Fibroblast of skin of back (primary cell): ENCODE results near the gene LSM11.
A peak's percentile ranks its signal among the peaks of the same experiment; 100 is the strongest.

Source experiments
- DNase-seq: peaks from one replicate; pipeline ENCODE4 v3.0.0-alpha.2; 2013

Gene LSM11

DNA sequence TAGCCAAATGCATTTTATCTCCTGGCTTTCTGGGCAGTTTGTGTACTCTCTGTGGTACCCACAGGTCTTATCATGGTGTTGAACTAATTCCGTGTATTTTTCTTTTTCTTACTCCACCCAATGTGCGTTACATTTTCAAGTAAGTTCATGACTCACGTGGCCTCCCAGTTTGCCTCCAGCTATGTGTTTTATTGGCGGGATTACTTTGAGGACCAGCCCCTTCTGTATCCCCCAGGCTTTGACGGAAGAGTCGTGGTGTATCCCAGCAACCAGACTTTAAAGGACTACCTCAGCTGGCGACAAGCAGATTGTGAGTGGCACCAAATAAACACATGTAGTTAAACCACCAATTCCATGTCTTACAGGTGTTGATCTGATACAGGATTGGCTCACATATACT, 9.1 kb upstream of the LSM11 start:
- DNase-seq = no peak

DNA sequence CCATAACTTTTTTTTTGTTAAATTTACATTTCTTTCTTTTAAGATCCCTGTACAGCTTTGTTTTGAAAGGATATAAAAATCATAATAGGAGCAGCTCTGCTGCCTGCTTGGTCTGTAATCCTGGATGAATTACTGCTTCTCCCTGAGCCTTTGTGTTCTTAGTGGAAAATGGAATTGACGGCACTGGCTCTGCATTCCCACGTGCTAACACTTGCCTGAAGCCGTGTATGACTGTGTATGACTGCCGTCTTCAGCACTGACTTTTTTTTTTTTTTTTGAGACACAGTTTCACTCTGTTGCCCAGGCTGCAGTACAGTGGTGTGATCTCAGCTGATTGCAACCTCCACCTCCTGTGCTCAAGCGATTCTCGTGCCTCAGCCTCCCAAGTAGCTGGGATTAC, 7.5 kb upstream of the LSM11 start:
- DNase-seq = no peak

DNA sequence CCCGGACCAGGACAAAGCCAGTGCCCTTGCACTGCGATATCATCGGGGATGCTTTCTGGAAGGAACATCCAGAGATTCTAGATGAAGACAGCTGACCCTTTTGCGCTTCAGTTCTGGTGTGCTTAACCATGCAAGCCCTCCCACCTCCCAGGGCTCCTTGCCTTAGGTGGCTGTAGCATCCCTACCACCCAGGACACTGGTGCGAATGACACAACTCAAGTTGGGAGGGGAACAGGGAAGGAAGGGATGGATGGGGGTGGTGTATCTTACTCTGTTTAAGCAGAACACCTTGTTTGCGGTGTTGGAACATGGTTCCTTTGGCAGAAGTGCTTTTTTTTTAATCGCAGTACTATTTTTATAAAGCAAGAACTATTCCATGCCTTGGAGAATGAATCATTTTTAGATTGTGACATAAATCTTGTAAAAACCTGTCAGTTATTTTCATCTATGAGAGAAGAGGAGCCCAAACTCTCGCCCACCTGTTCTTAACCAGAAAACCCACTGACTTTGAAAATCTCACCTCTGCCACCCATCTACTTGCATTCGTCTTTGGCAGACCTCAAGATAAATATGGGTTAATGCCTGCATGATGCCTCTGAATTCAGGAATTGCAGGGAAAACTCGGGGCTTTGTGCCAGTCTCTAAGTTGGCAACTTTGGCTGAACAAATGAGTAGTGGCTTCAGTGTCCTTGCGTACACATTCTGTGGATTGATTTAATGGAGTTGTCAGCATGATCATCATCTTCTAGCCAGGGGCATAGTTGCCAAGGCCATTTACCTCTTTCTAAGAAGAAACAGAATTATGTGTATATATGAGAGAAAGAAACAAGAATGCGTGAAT, 3.9 kb upstream of the LSM11 start:
- no peak for DNase-seq

DNA sequence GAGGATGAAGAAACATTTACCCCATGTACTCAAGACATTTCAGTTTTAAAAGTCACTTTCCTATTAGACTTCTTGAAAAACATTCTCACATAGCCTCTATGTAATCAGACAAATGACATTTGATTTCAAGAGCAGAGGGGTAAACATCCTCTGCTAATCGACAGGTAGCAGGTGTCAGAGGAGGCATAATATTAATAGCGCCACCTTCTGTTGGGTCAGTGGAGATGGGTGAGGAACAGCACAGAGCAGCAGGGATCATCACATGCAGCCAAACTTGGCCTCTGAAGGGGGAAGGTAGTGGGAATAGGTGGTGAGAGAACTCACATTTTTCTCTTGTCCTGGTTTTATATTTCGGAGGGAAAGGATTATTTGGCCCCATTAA, 3.3 kb upstream of the LSM11 start:
- DNase-seq = no peak

DNA sequence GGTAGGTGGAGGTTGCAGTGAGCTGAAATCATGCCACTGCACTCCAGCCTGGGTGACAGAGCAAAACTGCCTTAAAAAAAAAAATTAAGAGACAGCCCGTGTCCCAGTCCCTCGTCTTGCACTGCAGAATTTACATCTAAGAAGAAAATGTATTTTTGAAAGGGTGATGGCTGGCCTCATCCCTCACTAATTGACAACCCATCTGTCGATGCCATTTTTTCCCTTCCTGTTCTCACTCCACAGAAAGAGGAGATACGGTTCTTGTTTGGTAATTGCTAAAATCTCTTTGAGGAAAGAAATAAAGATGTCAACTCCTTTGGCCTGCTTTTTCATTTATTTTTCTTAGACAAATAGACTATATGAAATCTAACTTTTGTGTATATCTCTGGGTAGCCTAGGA, 2.4 kb upstream of the LSM11 start:
- DNase-seq = no peak

DNA sequence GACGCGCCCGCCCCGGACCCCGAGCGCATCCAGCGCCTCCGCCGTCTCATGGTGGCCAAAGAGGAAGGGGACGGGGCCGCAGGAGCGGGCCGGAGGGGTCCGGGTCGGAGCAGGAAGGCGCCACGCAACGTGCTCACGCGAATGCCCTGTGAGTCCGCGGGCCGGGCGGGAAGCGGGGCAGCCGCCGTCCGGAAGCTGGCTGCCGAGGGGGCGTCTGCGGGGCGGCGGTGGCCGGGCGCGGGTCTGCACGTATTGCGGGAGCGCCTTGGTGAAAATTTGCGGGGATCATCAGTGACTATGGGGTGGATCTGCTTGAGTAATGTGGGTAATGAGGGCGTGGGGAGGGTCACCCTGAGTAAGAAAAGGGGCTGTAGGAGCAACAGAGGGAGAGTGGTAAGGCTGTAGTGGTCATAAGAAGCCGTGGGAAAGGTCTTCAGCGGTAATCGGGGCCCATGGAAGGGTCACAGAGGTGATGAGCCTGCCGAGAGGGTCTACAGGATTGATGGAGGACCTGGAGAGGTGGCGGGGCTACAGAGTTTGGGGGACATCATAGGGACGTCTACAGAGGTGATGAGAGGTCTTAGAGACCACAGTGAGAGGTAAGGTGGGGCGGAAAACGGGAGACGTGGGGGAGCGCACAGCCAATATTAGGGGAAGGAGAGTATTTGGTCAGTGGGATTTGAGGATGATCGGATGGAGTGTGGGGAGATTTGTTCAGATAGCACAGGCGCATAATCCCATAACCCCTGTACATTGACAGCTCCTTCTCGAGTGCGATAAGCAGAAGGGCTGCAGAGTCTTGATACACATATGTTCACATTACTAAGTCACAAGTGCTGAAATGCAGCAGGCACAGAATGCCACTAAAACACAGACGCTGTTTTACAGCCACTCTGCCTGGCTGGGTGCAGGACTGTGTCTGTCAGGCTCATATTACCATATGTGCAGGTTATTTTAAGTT, 819 bp downstream of the LSM11 start:
- DNase-seq = peak; percentile 16

DNA sequence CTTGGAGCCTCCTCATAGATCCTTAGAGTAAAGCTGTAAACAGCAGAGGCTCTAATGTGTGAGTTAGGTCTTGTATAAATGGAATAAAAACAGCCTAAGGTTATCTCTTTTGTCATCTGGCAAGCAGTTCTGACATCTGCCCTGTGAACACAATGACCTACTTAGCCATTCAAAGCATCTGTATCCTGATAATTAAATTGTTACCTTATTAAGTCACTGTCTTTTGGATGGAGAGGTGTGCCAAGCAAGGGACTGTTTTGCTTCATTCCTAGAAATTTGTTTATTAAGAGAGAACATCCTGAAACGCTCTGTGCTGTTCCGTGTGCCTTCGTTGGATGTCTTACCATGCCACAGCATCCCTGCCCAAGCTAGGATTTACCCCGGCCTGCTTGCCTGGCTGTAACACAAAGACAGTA, 1.5 kb downstream of the LSM11 start:
- no peak for DNase-seq

DNA sequence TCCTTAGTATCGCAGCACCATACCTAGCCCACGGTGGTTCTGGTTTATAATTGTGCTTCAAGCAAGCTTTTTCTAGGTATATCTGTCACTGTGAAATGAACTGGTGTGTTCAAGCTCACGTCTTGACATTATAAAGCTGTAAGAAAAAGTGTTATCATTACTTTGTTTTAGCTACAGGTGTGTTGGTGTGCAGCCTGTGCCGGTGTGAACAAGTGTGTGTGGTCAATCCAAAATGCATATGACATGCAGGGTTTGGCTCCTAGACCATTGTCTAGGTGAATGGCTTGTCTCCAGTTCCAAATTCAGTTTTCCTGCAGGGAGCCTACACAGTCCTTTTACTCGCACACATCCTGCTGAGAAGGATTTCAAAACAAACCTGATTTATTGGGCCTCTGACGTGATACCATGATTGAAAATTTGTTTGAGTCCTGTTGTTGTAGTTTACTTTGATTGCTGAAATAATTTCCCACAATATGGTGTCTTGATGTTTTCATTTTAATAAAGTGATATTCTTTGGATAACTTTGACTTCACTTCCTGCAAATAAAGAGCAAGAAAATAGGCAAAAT, 3.7 kb downstream of the LSM11 start:
- no peak for DNase-seq

DNA sequence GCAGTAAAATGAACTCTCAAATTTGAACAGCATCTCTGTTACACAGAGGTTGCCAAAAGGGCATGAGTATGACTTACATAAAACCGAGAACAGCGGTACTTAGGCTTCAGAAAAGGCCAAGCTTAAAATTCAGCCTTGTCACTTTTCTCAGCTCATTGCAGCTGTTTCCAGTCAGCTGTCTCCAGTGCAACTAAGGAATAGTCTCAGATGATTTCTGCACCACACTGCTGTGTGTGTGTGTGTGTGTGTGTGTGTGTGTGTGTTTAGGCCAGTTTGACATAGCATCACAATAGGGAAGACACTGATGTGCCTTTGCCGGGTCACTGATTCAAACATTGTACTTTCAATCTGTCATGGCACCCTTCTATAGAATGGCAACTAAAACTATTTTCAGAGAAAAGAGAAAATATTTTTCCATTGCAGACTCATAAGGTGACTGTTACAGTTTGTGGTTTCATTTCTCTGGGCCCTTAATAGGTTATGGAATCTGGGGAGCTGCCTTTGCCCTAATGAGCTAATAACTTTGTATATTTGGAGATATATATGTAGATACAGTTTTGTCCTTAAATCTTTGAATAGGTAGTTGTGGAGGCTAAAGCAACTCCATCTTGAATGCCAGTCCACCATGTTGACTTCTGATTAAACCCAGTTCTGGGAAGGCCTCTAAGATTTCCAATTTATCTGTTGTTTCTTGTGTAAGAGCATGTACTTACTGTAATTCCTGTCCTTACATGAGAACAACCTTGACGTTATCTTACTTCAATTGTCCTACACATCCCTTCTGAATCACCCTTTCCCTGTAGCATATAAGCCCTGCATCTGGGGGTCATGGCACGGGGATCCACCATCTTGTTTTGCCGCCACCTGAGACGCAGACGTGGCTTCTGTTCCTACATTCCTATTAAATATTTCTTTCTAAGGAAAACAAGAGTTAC, 4.5 kb downstream of the LSM11 start:
- DNase-seq = peak; percentile 37

DNA sequence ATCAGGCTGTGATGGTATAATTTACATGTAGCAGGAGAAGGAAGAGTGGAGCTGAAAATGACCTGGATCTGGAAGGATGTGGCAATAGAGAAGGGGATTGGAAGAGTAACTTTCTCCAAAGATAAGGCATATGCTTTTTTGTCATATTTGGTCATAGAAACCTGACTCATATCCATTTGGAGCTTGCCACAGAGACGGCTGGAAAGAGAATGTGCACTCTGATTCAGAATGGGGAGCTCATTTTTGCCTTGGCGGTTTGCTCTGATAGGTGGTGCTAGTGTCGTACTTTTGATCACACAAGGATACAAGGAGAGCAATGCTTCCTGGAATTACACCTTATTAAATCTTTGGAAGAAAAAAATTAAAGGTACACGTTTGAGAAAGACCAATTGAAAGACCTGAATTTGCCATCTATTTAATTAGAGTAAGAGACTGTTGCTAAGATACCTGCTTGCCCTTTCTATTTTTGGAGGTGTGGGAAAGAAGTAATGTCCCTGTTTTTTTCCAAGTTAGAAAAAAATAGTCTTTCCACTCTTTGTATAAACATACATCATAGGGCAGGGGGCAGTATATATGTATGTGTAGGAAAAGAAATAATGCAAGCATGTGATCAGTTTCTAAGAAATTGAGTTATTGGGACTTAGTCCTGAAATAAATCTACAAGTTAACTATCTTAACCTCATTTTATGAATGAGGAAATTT, 5.4 kb downstream of the LSM11 start:
- DNase-seq = peak; percentile 90

DNA sequence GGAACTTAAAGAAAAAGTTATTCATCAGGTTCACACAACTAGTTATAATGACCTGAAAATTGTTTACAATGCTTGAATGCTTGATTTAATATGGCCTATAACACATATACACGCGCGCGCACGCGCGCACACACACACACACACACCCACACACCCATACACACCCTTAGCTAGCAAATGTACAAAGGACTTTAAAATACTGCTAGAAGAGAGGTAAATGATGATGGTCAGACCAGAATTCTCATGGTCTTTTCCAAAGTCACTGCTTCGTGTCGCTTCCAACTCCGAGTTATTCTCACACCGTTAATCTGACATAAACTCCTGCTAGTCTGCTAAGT, 5.9 kb downstream of the LSM11 start:
- DNase-seq = no peak

DNA sequence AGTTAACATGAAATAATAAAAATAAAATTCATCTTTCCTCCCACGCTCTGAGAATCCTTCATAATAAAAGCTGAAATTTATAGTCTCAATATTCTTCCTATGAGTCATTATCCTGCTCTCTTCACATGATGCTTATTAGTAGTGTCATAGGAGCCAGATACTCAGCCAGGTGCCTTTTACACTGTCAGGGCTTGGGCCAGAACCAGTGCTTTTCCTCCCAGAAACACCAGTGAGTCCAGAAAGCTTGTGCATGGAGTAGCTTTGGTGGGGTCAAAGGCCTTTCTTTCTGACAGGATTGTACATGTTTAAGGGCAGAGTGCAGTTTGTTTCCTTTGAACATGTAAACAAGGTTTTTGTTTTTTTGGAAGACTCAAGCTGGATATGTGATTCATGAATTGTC, 6.8 kb downstream of the LSM11 start:
- DNase-seq = peak; percentile 72

DNA sequence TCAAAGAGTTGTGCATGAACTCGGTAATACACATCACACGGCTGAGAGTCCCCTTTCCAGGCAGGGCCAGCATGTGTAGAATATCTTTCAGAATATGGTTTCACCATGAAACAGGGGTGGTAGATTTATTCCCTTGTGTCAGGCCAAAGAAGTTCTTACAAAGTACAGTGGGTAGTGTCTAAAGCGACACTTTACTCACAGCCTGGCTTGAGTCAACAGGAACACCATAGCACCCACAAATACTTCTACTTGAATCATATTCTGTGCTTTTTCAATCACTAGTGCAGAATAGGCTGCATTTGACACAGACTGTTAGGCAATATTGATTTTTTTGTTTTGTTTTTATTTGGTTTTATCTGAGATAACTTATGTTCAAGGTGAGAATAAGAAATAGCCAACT, 12.6 kb downstream of the LSM11 start:
- no peak for DNase-seq

DNA sequence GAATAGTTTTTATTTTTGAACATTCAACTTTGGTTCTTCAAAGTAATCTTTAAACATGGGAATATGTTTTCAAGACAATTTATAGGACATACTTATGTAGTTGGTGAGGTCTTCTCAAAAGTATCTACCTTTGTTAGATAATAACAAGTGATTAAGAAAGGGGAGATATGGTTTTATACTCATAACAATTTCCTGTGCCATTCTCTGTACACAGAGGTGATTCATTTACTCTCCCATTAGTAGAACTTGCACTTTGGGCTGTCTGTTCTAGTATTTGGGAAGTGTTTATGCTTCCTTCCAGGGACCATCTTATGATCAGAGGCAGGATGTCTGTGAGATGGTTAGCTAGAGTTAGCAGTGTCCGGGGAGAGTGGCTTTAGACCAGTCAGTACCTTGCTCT, 15.2 kb downstream of the LSM11 start:
- DNase-seq = no peak

DNA sequence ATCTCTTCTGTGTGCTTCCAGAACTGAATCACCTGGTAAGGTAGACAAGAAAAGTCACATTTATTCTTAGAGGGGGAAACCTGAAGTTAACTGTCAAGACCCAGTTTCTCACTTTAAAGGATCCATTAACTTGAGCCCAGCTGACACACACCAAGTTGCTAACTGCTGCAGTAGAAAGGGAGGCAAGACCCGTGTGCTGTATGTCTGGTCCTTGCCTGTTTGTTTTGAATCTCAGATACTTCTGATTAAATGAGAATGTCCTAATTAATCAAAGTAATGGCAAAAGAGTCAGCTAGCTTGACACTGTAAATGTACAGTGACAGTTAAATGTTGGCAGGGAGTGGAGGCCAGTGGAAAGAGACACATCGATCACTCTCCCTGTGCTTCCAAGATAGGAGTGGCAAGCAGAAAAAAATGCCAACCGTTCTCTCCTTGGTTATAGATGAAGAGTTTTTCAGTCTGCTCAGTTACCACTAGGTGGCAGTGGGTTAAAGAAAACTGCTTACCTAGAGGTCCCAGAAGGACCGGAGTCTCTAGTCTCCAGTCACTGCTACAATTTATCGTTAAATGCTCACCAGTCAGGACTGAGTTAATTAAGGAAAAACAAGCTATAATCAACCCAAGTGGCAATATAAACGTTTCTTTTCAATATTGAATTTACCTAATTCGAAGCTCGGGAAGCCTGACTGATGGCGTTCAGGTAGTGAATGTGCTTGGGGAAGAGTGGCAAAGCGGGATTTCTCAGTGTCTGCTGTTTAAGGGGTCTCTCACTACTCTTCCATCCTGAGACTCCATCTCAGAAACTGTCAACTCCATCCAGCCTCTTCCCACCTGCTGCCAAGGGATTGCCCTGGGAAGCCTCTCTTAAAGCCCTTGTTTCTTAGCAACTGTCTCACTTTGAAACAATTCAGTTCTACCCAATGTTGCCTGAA, 18.4 kb downstream of the LSM11 start:
- peak; percentile 72 for DNase-seq

DNA sequence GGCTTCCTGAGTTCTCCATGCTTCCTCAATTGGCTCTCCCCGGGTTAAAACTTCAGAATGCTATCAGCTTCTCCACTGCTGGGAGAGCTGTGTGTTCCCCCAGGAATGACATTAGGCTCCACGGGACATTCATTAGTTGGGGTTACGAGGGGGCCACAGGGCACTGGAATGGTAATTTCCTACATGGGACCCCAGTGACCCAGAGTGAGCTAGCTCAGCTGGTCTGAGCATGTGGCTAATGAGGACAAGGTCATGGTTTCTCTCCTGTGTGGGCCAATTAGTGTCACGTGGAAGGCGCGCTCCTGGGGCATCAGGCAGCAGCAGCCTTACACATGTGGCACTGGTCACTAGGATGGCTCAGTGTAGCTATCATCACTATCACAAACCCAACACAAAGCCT, 21.0 kb downstream of the LSM11 start:
- DNase-seq = no peak

DNA sequence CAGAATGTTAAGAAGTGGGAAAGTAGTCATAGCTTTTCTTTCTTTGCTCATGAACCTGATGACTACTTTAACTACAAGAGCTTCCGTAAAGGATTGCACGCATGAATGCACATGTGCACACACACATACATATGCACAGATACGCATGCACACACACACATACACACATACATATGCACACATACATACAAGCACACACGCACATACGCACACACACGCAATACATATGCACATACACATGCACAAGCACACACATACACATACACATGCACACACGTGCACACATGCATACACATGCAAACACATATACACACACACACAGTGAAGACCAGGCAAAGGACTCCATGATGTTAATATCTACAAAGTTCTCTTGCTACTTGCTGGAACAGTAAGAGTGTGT, 22.9 kb downstream of the LSM11 start:
- no peak for DNase-seq

DNA sequence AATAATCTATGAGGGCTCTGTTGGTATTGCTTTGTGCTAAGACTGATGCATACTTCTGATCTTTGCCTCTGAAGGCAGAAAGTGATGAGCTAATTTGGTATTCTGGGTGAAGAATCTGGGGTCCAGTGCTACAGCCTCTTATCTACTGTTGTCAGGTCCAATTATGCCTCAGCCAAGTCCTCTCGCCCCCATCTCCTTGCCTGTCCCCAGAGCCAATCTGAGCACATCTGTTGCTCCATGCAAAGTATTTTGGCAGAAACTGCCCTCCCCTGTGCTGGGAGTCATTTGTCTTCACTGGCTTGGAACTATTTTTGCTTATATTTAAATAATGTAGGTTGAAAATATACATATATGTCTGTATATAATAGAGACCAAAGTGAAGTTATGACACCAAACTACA, 23.4 kb downstream of the LSM11 start:
- DNase-seq = no peak

DNA sequence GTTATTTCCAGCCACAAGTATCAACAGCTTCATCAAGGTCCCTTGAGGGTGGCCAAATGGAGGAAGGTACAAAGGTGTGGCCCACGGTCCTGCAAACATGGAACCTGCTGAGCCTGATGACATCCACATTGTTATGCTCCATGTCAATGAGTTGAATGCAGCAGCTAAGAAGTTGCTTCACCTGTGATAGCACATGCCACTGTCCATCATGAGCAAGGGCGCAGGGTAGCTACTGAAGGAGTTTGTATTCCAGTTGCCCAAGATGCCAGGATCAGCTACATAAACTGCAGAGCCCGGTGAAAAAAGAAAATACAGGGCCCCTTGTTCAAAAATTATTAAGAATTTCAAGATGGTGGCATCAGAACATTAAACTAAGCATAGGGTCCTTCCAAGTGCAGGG, 24.2 kb downstream of the LSM11 start:
- DNase-seq = no peak

DNA sequence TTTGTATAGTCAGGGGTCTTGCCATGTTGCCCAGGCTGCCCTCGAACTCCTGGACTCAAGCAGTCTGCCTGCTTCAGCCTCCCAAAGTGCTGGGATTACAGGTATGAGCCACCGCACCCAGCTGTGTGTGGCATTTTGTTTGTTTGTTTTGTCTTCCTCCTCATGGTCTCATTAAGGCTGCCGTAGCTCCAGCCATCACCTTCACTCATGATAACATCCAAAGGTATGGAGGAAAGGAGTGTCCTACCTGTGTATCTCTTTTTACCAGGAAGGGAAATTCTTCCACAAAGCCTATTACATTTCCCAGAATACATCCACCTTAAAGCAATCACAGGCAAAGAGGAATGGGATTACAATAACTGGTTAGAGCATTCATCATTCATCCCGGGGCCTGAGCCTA, 27.2 kb downstream of the LSM11 start:
- DNase-seq = no peak

DNA sequence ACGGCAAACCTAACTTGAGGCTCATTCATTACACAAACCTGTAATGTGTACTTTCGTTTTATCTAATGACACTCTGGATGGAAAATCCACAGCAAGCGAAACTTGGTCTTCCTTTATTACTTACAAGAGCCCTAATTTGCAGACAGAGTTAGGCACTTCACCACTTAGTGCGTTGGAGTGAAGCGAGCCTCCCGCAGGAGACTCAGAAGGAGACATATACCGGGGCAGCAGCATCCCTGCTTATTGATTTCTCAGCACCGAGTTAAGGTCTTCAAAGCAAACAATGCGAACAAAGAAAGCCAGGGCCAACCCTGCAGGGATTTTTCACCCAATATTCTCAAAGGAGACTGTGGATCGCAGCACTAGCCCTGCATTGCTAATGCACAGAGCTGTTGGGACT, 28.6 kb downstream of the LSM11 start:
- DNase-seq = no peak
